GM12892 (cell line): ENCODE measurements around the gene TRIM5.
"Not testable (repeated sequence)": the region's sequence is repeated elsewhere in the genome, so short reads cannot be mapped to it uniquely, and the experiment has no call there.

Experiments used
- DNase-seq: peaks from one replicate; pipeline ENCODE4 v3.0.0; 2011; ENCODE audit not compliant: insufficient read length
- FAIRE-seq: peaks from 2 replicates; lab custom pipeline; 2011; peaks lifted over from hg19 to GRCh38; lab: Jason Lieb, UNC
- POLR2A ChIP-seq: IDR thresholded peaks from 2 replicates; pipeline ENCODE4 v1.6.1; 2011; ENCODE audit warnings: low read depth, low read length, control low read depth
- POLR2AphosphoS5 ChIP-seq: IDR thresholded peaks from 2 replicates; pipeline ENCODE4 v1.6.1; 2011; ENCODE audit warnings: low read depth, low read length, control low read depth
- TAF1 ChIP-seq: IDR thresholded peaks from 2 replicates; pipeline ENCODE4 v1.6.1; 2011; ENCODE audit warnings: low read depth, mild to moderate bottlenecking, control low read depth, low read length, borderline replicate concordance

TRIM5 gene

DNA sequence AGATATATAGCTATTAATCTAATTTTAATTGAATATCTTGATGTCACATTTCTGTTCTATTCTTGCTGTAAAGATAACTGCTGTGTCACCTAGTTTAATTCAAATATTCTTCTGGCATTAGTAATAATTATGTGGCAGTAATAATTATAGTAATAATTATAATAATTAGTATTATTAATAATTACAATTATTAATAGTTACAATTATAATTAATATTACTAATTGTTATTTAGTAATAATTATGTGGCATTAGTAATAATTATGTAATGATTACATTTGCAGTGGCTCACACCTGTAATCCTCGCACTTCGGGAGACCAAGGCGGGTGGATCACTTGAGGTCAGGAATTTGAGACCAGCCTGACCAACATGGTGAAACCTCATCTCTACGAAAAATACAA is 1.6 kb upstream of the TRIM5 start:
- TF ChIP-seq TAF1: no peak
- no peak for TF ChIP-seq POLR2A
- TF ChIP-seq POLR2AphosphoS5: no peak
- DNase-seq: no peak
- no peak for FAIRE-seq

- FAIRE-seq (peak; percentile 56), DNase-seq (no peak)
- TF ChIP-seq POLR2AphosphoS5 (no peak), POLR2A (no peak), TAF1 (no peak)
These were observed 733 bp downstream of the TRIM5 start for GRCh38 chr11:5684036-5684645.

DNA sequence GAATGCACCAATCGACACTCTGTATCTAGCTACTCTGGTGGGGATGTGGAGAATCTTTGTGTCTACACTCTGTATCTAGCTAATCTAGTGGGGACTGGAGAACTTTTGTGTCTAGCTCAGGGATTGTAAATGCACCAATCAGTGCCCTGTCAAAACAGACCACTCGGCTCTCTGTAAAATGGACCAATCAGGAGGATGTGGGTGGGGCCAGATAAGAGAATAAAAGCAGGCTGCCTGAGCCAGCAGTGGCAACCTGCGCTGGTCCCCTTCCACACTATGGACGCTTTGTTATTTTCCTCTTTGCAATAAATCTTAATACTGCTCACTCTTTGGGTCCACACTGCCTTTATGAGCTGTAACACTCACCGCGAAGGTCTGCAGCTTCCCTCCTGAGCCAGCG is 1.3 kb downstream of the TRIM5 start:
- DNase-seq, FAIRE-seq: not testable (repeated sequence)
- TF ChIP-seq POLR2AphosphoS5: peak; percentile 37; the same call in 1 of the 2 replicates
- TF ChIP-seq POLR2A: peak; percentile 60; the same call in 1 of the 2 replicates

DNA sequence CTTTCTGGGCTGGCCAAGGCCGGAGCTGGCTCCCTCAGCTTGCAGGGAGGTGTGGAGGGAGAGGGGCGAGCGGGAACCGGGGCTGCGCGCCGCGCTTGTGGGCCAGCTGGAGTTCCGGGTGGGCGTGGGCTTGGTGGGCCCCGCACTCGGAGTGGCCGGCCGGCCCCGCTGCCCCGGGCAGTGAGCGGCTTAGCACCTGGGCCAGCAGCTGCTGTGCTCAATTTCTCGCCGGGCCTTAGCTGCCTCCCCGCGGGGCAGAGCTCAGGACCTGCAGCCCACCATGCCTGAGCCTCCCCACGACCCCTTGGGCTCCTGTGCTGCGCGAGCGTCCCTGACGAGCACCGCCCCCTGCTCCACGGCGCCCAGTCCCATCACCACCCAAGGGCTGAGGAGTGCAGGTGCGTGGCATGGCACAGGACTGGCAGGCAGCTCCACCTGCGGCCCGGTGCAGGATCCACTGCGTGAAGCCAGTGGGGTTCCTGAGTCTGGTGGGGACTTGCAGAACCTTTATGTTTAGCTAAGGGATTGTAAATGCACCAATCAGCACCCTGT is 1.9 kb downstream of the TRIM5 start:
- not testable (repeated sequence) for DNase-seq, FAIRE-seq

DNA sequence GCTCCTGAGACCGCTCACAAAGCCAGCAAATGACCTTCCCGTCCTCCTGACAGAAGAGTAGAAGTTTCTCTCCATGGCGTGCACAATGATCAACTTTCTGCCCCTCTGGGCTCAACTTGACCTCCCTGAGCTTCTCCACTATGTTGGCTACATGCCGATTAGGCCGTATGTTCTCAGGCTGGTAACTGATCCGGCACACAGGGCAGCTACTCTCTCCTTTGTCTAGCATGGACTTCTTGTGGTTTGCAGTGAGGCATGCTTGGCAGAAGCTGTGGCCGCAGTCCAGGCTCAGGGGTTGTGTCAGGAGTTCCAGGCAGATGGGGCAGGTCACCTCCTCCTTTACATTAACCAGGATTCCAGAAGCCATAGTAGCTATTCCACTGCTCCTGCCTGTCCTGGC is 5.1 kb downstream of the TRIM5 start:
- no peak for FAIRE-seq
- TF ChIP-seq POLR2A: no peak
- TF ChIP-seq TAF1: no peak
- no peak for TF ChIP-seq POLR2AphosphoS5
- no peak for DNase-seq

DNA sequence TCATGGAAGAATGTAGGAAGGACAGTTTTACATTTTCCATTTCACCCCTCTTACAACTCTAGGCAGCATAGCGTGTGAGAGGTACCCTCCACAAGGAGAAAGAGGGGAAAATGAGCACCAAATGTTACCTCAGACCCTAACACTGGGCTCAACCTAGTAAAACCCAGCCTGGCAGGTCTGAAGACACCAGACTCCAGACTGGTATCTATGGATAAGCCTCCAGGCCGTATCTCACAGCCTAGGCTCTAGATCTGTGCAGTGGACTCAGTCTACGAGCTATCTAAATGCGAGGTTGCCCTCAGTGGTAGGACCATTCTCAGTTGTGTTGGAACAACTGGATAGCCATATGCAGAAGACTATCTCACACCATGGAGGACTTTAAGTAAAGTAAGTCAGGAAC is 10.5 kb downstream of the TRIM5 start:
- no peak for FAIRE-seq
- DNase-seq: no peak
- no peak for TF ChIP-seq POLR2A
- no peak for TF ChIP-seq POLR2AphosphoS5
- TF ChIP-seq TAF1: no peak

- no peak for TF ChIP-seq POLR2A
- TF ChIP-seq TAF1: no peak
- TF ChIP-seq POLR2AphosphoS5: no peak
- DNase-seq: no peak
- FAIRE-seq: no peak
These were observed 13.0 kb downstream of the TRIM5 start for GRCh38 chr11:5671831-5672230.

DNA sequence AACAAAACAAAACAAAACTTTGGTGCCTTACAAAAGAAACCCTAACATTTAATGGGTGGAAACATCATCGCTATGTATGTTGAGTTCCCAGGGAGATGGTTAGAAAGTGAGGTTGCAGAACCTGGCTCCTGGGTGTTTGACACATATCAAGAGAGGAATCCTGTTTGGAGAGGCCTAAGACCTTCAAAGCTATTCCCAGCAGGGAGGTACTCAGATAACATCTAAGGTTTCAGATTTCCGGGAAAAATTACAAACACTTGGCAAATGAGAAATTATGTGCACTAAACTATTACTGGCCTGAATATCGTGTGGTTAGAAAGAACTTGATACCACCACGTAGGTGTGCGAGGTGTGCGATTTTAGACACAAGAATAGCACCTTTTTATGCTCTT is 18.5 kb downstream of the TRIM5 start:
- TF ChIP-seq POLR2A: no peak
- no peak for TF ChIP-seq TAF1
- no peak for TF ChIP-seq POLR2AphosphoS5

GRCh38 chr11:5665746-5666401 is 19.0 kb downstream of the TRIM5 start:
- FAIRE-seq (no peak), DNase-seq (no peak)
- TF ChIP-seq POLR2A: no peak
- TF ChIP-seq POLR2AphosphoS5: no peak
- TF ChIP-seq TAF1: no peak

More for the DNA sequence above, 18.5 kb downstream of the TRIM5 start:
- FAIRE-seq: no peak
- DNase-seq: no peak

DNA sequence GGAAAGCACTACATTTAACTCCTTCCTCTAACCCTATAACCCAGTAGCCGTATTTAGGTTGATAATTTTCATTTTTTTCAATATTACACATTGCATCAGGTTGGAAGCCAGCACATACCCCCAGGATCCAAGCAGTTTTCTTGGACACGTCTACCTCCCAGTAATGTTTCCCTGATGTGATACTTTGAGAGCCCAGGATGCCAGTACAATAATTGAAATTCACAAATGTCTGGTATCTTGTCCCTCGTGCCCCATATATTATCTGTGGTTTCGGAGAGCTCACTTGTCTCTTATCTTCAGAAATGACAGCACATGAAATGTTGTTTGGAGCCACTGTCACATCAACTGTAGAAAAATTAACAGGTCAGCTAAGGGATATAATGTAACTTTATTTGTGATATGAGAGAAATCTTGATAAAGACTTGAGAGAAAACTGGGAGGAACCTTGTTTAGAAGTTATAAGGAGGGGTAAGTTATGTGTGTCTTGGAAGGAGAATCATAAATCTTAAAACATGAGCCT is 19.8 kb downstream of the TRIM5 start:
- FAIRE-seq (no peak), DNase-seq (no peak)
- no peak for TF ChIP-seq POLR2AphosphoS5
- TF ChIP-seq POLR2A: no peak
- TF ChIP-seq TAF1: no peak

GRCh38 chr11:5663511-5663910 is 21.4 kb downstream of the TRIM5 start:
- FAIRE-seq (no peak), DNase-seq (no peak)
- TF ChIP-seq POLR2A (no peak), TAF1 (no peak), POLR2AphosphoS5 (no peak)

DNA sequence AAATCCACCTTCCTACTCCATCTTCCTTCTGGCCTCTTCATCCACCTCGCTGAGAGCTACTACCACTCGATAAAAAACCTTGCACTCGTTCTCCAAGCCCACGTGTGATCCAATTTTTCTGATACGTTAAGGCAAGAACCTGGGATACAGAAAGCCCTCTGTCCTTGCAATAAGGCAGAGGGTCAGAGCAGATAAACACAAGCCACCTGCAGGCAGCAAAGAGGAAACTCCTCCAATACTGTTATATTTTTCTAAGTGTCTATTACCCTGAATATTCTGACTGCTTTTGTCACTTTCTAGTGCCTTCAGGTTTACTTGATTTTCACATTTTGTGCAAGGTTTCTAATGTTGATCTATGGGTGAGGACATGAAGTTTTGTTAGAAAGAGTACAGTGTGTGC is 26.6 kb downstream of the TRIM5 start:
- TF ChIP-seq POLR2A: no peak
- FAIRE-seq (no peak), DNase-seq (no peak)

DNA sequence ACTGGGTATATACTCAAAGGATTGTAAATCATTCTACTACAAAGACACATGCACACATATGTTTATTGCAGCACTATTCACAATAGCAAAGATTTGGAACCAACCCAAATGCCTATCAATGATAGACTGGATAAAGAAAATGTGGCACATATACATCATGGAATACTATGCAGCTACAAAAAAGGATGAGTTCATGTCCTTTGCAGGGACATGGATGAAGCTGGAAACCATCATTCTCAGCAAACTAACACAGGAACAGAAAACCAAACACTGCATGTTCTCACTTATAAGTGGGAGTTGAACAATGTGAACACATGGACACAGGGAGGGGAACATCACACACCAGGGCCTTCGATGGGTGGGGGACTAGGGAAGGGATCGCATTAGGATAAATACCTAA is 27.9 kb downstream of the TRIM5 start:
- not testable (repeated sequence) for FAIRE-seq, DNase-seq
